Testis (tissue), 3 donors: ENCODE results near the gene EXOC4. TPM values are rescaled to one million over a fixed set of nuclear protein-coding genes. Genes with fewer than 3 reads are reported as not detected.

Experiments used
- DNase-seq: peaks from one replicate; pipeline ENCODE4 v3.0.0-alpha.2; 2019
- H3K27ac ChIP-seq, 2 donors: fragments of 200-600 bp; sonication (generic); one replicate each; pipeline ENCODE4 v1.5.1; 2019
- H3K27me3 ChIP-seq: fragments of 200-600 bp; sonication (generic); one replicate; pipeline ENCODE4 v1.5.1; 2019
- H3K36me3 ChIP-seq: fragments of 200-600 bp; sonication (generic); one replicate; pipeline ENCODE4 v1.5.1; 2017; ENCODE audit warnings: low read depth; ENCODE audit errors: missing control alignments
- H3K4me1 ChIP-seq: fragments of 200-600 bp; sonication (generic); one replicate; pipeline ENCODE4 v1.5.1; 2019
- H3K4me3 ChIP-seq, 2 donors: fragments of 200-600 bp; sonication (generic); one replicate each; pipeline ENCODE4 v1.5.1; 2017 to 2019
- H3K9me3 ChIP-seq: fragments of 200-600 bp; sonication (generic); one replicate; pipeline ENCODE4 v1.5.1; 2017
- POLR2A ChIP-seq: fragments of 450-650 bp; IDR thresholded peaks from one replicate; pipeline ENCODE4 v1.6.1; 2017; ENCODE audit warnings: antibody characterized with exemption, mild to moderate bottlenecking, moderate library complexity
- WGBS, 2 donors: methylation state at CpG; one replicate each; pipeline ENCODE4 v1.1.5; 2018; 5-methylcytosine and 5-hydroxymethylcytosine counted together
- intact Hi-C: fragments of 100-400 bp; cut with DNase I; formaldehyde crosslinking; loops from one replicate; pipeline ENCODE4 v1.15.1; 2023; ENCODE audit warnings: low total_unique reads
- polyA plus RNA-seq: library from polyadenylated mRNA; stranded (reverse); fragments of 350-450 nt; fragmentation: Illumina TruSeq; extraction: RNeasy Lipid Tissue Mini Kit (QIAGEN cat#74804); gene quantifications from one replicate; pipeline ENCODE4 v1.2.3, GENCODE V29; 2014; ENCODE audit warnings: low read depth, low replicate concordance; ENCODE audit not compliant: insufficient read depth
- total RNA-seq, 2 donors: library from RNA; depleted of rRNA; stranded (reverse); fragments of >200 nt; gene quantifications; one replicate each; pipeline ENCODE4 v1.2.3, GENCODE V29; 2016
- TF ChIP-seq, protein P1 (sequence below), 3 experiments: fragments of 450-650 bp in 2 of 3; fragments of 200-600 bp in 1 of 3; sonication (generic) in 1 of 3; IDR thresholded peaks; one replicate each; pipeline ENCODE4 v1.5.1; 2016 to 2019; ENCODE audit warnings: antibody characterized with exemption in 3 of 3, mild to moderate bottlenecking in 2 of 3, moderate library complexity in 1 of 3

Gene EXOC4
- total and polyA plus RNA-seq, 3 donors from 2014 or later = 47.4 to 169 (median 142) TPM

DNA sequence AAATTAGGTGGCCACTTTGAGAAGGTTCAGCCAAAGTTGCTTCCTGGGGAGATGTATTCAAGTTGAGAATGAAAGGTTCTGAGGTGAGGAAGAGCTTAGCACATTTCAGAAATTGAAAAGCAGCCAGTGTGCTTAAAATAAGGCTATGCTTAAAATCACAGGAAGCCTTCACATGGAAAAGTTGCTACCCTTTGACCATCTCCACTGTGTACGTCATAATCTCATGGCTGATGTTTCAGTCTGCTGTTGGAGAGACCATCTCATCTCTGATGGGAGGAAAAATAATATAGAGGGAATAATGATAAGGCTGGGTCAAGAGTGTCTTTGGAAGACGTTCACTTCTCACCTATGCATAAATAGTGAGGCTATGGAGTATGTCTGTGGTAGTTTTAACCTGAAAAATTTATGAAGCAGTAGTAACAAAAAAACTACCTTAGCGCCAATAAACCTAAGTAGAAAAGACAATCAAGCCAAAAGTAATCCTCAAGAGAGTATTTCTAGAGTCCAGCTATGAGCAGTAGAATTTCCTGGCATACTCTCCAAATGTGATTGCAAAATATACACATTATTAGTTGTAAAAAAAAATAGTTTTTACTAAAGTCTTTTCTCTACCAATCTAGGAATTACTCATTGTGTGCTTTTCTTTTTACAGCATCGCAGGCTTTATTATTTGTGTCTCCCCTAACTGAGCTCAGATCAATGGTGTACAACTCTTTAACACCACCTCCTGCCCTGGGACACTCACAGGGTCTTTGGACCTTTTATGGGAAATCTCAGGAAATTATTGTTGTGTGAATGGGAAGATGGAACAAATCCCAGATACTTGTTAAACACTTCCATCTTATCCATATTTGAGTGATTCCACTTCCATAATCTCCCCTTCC is 439.1 kb downstream of the EXOC4 start:
- H3K4me3 ChIP-seq = no peak overlapping the region
- H3K4me1 ChIP-seq = peaks cover 6% of the 10 kb centered on the region
- no peak for TF ChIP-seq POLR2A
- intact Hi-C loops = no loop called here
- no peaks in the 10 kb centered on the region for H3K36me3 ChIP-seq
- H3K27me3 ChIP-seq = no peaks in the 10 kb centered on the region
- DNase-seq = no peak
- 72 to 83% methylated on average over 4 of the region's 4 CpGs for WGBS, 2 donors
- no peak overlapping the region for H3K27ac ChIP-seq
- H3K9me3 ChIP-seq = no peaks in the 10 kb centered on the region

GRCh38 chr7:133693281-133693680 is 440.4 kb downstream of the EXOC4 start:
- Histone ChIP-seq H3K27me3 (no peaks in the 10 kb centered on the region), H3K9me3 (no peaks in the 10 kb centered on the region), H3K4me1 (peaks cover 6% of the 10 kb centered on the region), H3K36me3 (no peaks in the 10 kb centered on the region), H3K27ac (no peak overlapping the region), H3K4me3 (no peak overlapping the region)
- WGBS, 2 donors = 87 to 91% methylated on average over 5 of the region's 5 CpGs
- TF ChIP-seq, protein P1, sequence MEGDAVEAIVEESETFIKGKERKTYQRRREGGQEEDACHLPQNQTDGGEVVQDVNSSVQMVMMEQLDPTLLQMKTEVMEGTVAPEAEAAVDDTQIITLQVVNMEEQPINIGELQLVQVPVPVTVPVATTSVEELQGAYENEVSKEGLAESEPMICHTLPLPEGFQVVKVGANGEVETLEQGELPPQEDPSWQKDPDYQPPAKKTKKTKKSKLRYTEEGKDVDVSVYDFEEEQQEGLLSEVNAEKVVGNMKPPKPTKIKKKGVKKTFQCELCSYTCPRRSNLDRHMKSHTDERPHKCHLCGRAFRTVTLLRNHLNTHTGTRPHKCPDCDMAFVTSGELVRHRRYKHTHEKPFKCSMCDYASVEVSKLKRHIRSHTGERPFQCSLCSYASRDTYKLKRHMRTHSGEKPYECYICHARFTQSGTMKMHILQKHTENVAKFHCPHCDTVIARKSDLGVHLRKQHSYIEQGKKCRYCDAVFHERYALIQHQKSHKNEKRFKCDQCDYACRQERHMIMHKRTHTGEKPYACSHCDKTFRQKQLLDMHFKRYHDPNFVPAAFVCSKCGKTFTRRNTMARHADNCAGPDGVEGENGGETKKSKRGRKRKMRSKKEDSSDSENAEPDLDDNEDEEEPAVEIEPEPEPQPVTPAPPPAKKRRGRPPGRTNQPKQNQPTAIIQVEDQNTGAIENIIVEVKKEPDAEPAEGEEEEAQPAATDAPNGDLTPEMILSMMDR (IDR thresholded peaks at IDR 0.05) = no peak
- TF ChIP-seq POLR2A = no peak
- intact Hi-C loops = no loop called here
- no peak for DNase-seq

DNA sequence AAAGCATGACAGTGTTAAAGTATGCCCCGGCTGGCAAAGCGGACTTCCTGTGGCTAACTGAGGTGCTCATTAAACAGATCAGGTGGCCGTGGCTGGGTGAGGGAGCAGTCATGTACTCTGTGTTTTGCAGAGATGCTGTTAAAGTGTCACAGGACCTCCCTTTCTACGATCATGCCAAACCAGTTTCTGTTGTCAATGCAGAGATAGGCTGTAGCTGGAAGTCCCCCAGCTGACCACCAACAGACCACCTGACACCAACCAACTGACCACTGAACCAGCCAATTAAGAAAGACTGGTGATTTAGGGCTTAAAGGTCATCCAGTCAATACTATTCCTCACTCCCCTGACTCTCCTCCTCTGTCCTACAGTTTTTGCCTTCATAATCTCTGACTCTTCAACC is 443.2 kb downstream of the EXOC4 start:
- WGBS, 2 donors = 72 to 79% methylated on average over 4 of the region's 4 CpGs
- H3K4me3 ChIP-seq = no peak overlapping the region
- TF ChIP-seq, protein P1 (IDR thresholded peaks at IDR 0.05) = no peak
- no peak for TF ChIP-seq POLR2A

DNA sequence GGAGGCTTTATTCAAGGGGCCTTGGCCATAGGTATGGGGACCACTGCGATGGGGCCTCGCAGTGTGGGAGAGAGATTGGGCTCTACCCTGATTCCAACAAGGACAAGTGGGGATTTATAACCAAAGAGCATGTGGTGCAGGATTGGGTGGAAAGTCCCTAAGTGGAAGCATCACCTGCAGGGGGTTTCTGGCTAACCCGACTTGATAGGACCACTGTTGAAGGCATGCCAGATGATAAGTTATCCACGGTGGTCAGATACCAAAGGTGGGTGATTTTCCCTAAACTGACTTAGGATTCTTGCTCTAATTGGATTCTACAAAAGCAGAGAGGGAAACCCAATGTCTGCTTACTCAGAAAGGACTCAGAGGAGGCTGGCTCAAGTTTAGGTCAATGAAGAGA is 444.7 kb downstream of the EXOC4 start:
- no peaks in the 10 kb centered on the region for H3K9me3 ChIP-seq
- no peak overlapping the region for H3K4me3 ChIP-seq
- intact Hi-C loops = no loop called here
- no peaks in the 10 kb centered on the region for H3K36me3 ChIP-seq
- no peak for DNase-seq
- TF ChIP-seq, protein P1 (IDR thresholded peaks at IDR 0.05) = no peak
- no peak for TF ChIP-seq POLR2A
- WGBS, 2 donors = 86 to 89% methylated on average over 4 of the region's 4 CpGs
- no peak overlapping the region for H3K27ac ChIP-seq
- H3K4me1 ChIP-seq = no peaks in the 10 kb centered on the region
- H3K27me3 ChIP-seq = no peaks in the 10 kb centered on the region

More for the DNA sequence above, 443.2 kb downstream of the EXOC4 start:
- Histone ChIP-seq H3K4me1 (no peaks in the 10 kb centered on the region), H3K27me3 (no peaks in the 10 kb centered on the region), H3K36me3 (no peaks in the 10 kb centered on the region), H3K27ac (no peak overlapping the region), H3K9me3 (no peaks in the 10 kb centered on the region)
- DNase-seq = no peak
- intact Hi-C loops = no loop called here

GRCh38 chr7:133698127-133698526 is 445.2 kb downstream of the EXOC4 start:
- intact Hi-C loops = no loop called here
- H3K27me3 ChIP-seq = no peaks in the 10 kb centered on the region
- H3K4me3 ChIP-seq = no peak overlapping the region
- no peaks in the 10 kb centered on the region for H3K9me3 ChIP-seq
- no peaks in the 10 kb centered on the region for H3K4me1 ChIP-seq
- 87 to 92% methylated on average over 6 of the region's 6 CpGs for WGBS, 2 donors
- DNase-seq = no peak
- no peak overlapping the region for H3K27ac ChIP-seq
- TF ChIP-seq, protein P1 (IDR thresholded peaks at IDR 0.05) = no peak
- TF ChIP-seq POLR2A = no peak
- no peaks in the 10 kb centered on the region for H3K36me3 ChIP-seq
